SK-MEL-5 (cell line): ENCODE results near the gene ZNF576. TPM values are rescaled to one million over a fixed set of nuclear protein-coding genes. Genes with fewer than 3 reads are reported as not detected.

Experiments
- DNase-seq: peaks from one replicate; pipeline ENCODE4 v3.0.0-alpha.2; 2016; ENCODE audit warnings: low read depth, low spot score
- in situ Hi-C: cut with HindIII; loops from 2 replicates; pipeline ENCODE4 v1.10.0; 2016; ENCODE audit warnings: low sequenced_read_pairs, high pct_unique_total_duplicates, low pct_unique_long_range_greater_than_20kb
- total RNA-seq: library from RNA; depleted of rRNA; stranded (reverse); fragments of >200 nt; shearing (Covaris generic); gene quantifications from 2 replicates; pipeline ENCODE4 v1.2.3, GENCODE V29; 2014

Gene ZNF576
- total RNA-seq, 1 experiment from 2014 or later: 10.5 TPM

- in situ Hi-C loops: no loop called here
- no peak for DNase-seq
These were observed 20.6 kb downstream of the ZNF576 start for GRCh38 chr19:43616954-43617353.

GRCh38 chr19:43618921-43619261 lies 22.5 kb downstream of the ZNF576 start:
- in situ Hi-C loops: no loop called here
- DNase-seq: peak; percentile 45

DNA sequence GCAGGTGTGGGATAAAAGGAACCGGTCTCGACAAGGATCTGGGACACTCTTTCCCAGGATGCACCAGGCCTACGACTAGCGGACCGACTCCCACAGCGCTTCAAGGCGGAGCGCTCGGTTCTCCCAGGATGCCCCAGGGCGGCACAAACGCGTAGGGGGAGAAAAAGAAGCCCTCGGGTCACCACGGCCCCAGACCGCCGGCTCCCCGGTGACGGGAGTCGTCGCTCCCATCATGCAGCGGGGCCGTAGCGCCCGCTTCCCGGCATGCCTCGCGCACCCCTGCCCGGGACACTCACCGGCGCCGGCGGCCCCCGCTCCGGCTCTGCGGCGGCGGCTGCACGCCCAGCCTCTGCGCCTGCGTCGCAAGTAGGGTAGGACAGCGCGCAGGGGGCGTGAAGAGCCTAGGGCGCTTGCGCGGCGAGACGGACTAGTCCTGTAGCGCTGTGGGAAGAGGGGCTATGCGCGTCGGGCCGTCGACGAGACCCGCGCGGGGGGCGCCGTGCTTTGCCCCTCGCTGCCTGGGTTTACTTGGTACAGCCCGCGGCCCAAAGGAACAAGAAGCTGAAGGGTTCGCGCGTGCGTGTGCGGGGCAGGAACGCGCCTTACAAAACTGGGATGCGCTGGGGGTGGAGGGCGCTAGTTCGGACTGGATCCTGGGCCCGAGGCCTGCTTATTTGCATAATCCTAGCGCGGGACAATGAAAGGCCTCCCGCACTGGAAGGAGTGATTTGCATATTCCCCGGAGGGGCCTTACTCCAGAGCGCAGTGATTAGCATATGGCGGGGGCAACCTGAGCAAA lies 23.1 kb downstream of the ZNF576 start, which contains the start of gene ZNF428:
Gene ZNF428 (minus strand): TSS at position 368 of the 799 bp plus-strand sequence. CDS start 5,325 bp downstream, outside the sequence.
- in situ Hi-C loops: no loop called here

DNA sequence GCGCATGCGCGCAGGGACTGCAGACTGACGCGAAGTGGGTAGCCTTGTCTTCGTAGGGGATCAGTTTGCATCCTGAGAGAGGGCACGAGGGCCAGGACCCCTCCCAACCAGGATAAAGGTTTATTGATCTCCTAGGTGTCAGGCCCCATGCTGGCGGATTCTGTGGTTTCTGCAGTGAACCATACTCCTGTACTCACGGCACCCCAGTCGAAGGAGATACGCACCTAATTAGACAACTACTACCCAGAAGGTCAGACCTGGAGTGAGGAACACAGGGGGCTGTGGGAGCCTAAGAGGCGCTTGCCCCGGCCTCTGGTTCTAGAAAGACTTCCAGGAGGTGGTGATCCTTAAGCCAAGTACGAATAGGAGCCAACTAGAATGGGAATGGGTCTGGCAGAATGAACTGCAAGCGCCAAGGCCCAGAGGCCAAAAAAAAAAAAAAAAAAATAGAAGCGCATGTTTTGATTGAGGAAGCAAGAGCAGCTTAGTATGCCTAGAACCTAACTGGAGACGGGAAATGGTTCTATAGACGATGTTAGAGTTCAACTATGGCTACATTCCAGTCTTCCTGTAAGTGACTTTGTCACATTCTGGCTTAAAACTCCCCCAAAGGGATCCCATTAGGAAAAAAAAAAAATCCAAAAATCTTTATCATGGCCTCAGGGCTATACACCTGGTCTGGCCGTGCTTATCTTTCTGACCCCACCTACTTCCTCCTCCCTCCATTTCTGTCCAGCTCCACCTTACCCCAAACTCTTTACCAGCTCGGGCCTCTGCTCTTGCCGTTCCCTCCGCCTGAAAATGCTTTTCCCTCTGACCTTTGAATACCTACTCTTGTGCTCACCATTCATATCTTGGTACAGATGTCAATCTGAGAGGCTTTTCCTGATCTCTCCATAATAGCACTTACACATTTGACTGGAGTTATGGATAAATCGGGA lies 23.9 kb downstream of the ZNF576 start:
- DNase-seq: no peak
- in situ Hi-C loops: no loop called here

More for the DNA sequence above, 23.1 kb downstream of the ZNF576 start, which contains the start of gene ZNF428:
- peak; percentile 82 for DNase-seq

DNA sequence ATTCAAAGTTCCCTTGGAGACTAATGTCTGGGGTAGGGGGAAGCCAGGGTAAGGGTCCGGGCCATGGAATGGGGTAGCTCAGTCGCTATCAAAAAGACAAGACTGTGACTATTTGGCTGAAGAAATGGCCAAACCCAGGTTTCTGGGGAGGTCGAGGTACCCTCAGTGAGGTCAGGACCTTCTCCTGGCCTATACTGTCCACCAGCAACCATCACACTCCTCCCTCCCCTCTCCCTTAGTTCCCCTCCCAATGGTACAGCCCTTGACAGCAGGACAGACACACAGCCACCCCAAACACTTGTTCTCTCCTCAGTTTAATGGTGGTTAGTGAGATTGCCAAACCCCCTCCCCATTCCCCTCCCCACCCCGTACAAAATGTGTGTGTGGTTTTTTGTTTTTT lies 25.7 kb downstream of the ZNF576 start:
- no peak for DNase-seq
- in situ Hi-C loops: no loop called here

GRCh38 chr19:43622956-43623355 lies 26.6 kb downstream of the ZNF576 start:
- DNase-seq: no peak

DNA sequence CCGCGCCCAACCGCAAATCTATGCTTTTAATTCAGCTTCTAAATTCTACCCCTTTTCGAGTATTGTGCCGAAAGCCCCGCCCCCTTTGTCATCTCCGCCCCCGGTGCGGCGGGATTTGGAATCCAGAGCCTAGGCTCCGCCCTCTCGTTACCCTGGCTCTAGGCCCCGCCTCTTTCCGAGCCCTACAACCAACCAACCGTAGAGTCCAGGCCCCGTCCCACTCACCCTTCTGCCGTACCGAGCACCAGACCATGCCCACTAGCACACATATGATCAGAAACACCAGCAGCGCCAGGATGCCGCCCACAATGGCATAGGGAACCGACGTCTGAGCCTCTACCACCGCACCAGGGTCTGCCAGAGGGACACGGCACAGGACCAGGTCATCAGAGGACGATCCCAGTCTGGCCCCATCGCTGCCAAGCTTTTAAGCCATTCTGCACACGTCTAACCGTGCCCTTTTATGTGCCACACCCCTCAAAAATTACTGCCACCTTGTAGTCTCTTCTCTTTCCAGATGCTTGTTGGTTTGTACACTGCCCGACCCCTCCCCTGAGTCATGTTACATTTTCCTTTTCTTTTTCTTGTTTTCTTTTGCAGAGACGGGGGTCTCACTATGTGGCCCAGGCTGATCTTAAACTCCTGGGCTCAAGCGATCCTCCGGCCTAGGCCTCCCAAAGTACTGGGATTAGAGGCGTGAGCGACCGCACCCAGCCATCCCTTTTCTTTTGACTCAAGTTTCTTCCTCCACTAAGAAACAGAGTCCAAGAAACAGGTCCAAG lies 27.7 kb downstream of the ZNF576 start:
- in situ Hi-C loops: no loop called here
- no peak for DNase-seq

More at GRCh38 chr19:43622956-43623355, 26.6 kb downstream of the ZNF576 start:
- in situ Hi-C loops: no loop called here

GRCh38 chr19:43624933-43625332 lies 28.5 kb downstream of the ZNF576 start:
- peak; percentile 74 for DNase-seq
- in situ Hi-C loops: no loop called here

GRCh38 chr19:43625918-43626579 lies 29.7 kb downstream of the ZNF576 start:
- in situ Hi-C loops: no loop called here
- peak; percentile 56 for DNase-seq

GRCh38 chr19:43626838-43627237 lies 30.4 kb downstream of the ZNF576 start:
- in situ Hi-C loops: no loop called here
- DNase-seq: no peak

- DNase-seq: no peak
- in situ Hi-C loops: no loop called here
These were observed 32.4 kb downstream of the ZNF576 start for GRCh38 chr19:43628646-43629326.

DNA sequence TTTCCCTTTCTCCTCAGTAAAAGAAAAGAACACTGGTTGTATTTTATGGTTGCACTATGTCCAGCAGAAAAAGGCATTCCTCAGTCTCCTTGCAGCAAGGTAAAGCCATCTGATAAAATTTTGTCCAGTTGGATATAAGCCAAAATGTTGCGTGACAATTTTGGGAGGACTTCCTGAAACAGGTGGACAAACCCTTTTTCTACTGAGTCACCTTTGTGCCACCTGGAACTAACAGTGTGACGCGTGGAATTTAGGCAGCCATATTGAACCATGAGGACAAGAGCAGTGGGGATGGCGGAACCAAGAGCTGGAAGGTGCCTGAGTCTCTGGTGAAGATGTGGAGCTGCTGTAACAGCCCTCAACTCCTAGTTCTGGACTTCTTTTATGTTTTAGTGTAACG lies 35.1 kb downstream of the ZNF576 start:
- no peak for DNase-seq
- in situ Hi-C loops: no loop called here

GRCh38 chr19:43633520-43633919 lies 37.1 kb downstream of the ZNF576 start:
- in situ Hi-C loops: no loop called here
- no peak for DNase-seq

- DNase-seq: no peak
- in situ Hi-C loops: no loop called here
These were observed 37.7 kb downstream of the ZNF576 start for GRCh38 chr19:43634068-43634467.

- no peak for DNase-seq
- in situ Hi-C loops: no loop called here
These were observed 38.1 kb downstream of the ZNF576 start for GRCh38 chr19:43634506-43634871.

GRCh38 chr19:43634872-43635560 lies 38.6 kb downstream of the ZNF576 start:
- DNase-seq: no peak
- in situ Hi-C loops: no loop called here
